AG04449 (cell line): ENCODE data around the gene ZFAND3.

Source experiments
- CTCF ChIA-PET: fragments of 350-600 bp; formaldehyde crosslinking; extraction: SDS; loops from one replicate; lab custom pipeline; 2021; ENCODE audit warnings: antibody characterized with exemption; lab: Yijun Ruan, JAX
- POLR2A ChIA-PET: fragments of 400-600, 350-600 bp; formaldehyde crosslinking; extraction: SDS; loops from one replicate; lab custom pipeline; 2020; ENCODE audit warnings: antibody characterized with exemption, inconsistent platforms; lab: Yijun Ruan, JAX
- DNase-seq: peaks from one replicate; pipeline ENCODE4 v3.0.0-alpha.2; 2010; ENCODE audit warnings: low read depth, low spot score
- H3K4me3 ChIP-seq: 2 replicates; pipeline ENCODE4 v1.5.1; 2011; ENCODE audit warnings: low read depth, mild to moderate bottlenecking, control low read depth, low read length
- TF ChIP-seq, protein P1 (sequence below): IDR thresholded peaks from one replicate; pipeline ENCODE4 v1.5.1; 2011; ENCODE audit warnings: mild to moderate bottlenecking, moderate library complexity, low read length, control low read depth, inconsistent platforms; ENCODE audit not compliant: insufficient read depth; ENCODE audit errors: missing control alignments

ZFAND3 gene

GRCh38 chr6:38085031-38085430, 265.5 kb downstream of the ZFAND3 start:
- DNase-seq = no peak
- no peak overlapping the region for H3K4me3 ChIP-seq
- TF ChIP-seq, protein P1, sequence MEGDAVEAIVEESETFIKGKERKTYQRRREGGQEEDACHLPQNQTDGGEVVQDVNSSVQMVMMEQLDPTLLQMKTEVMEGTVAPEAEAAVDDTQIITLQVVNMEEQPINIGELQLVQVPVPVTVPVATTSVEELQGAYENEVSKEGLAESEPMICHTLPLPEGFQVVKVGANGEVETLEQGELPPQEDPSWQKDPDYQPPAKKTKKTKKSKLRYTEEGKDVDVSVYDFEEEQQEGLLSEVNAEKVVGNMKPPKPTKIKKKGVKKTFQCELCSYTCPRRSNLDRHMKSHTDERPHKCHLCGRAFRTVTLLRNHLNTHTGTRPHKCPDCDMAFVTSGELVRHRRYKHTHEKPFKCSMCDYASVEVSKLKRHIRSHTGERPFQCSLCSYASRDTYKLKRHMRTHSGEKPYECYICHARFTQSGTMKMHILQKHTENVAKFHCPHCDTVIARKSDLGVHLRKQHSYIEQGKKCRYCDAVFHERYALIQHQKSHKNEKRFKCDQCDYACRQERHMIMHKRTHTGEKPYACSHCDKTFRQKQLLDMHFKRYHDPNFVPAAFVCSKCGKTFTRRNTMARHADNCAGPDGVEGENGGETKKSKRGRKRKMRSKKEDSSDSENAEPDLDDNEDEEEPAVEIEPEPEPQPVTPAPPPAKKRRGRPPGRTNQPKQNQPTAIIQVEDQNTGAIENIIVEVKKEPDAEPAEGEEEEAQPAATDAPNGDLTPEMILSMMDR = no peak
- ChIA-PET POLR2A (no interaction called here), CTCF (interaction anchor here (0.8 to 2.4 kb wide), 3 partner anchors 16 to 409 kb away, joined by 3 to 6 read pairs (median 3); no protein-coding TSS in a partner anchor)

GRCh38 chr6:38086346-38086745, 266.8 kb downstream of the ZFAND3 start:
- ChIA-PET CTCF (interaction anchor here (0.8 to 2.4 kb wide), 2 partner anchors 10 to 408 kb away, joined by 3 to 6 read pairs; no protein-coding TSS in a partner anchor), POLR2A (no interaction called here)

DNA sequence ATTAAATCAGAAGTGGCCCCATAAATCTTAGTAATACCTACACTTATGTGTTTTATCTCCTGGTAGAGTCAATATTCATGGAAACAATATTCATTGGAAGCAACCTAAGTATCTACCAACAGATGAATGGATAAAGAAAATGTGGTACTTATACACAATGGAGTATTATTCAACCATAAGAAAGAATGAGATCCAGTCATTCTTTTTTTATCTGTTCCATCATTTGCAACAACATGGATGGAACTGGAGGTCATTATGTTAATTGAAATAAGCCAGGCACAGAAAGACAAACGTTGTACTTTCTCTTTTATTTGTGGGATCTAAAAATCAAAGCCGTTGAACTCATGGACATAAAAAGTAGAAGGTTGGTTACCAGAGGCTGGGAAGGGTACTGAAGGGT, 268.5 kb downstream of the ZFAND3 start:
- no peak overlapping the region for H3K4me3 ChIP-seq
- ChIA-PET CTCF (no interaction called here), POLR2A (no interaction called here)
- TF ChIP-seq, protein P1 = no peak
- DNase-seq = no peak

More at GRCh38 chr6:38086346-38086745, 266.8 kb downstream of the ZFAND3 start:
- no peak overlapping the region for H3K4me3 ChIP-seq
- TF ChIP-seq, protein P1 = no peak
- DNase-seq = no peak

DNA sequence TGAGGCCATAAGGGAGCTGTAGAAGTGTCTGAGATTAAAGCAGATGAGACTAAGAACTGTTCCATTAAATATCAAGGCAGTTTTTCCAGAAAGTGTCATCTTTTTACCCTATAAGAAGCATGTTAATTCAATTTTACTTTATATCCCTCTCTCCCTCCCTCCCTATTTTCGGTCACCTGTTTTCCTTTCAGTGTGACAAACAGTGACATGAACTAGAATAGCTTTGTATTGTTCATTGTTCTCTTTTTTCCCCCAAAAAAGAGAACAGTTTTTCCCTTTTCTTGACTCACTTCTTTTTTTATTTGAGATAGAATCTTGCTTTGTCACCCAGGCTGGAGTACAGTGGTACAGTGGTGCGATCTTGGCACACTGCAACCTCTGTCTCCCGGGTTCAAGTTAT, 269.3 kb downstream of the ZFAND3 start:
- TF ChIP-seq, protein P1 = no peak
- no peak for DNase-seq
- H3K4me3 ChIP-seq = no peak overlapping the region
- POLR2A ChIA-PET = no interaction called here
- CTCF ChIA-PET = interaction anchor here (1.2 kb wide), 1 partner anchor 406 kb away, joined by 3 read pairs; no protein-coding TSS in a partner anchor

- TF ChIP-seq, protein P1 = no peak
- no peak overlapping the region for H3K4me3 ChIP-seq
- ChIA-PET POLR2A (no interaction called here), CTCF (no interaction called here)
- DNase-seq = no peak
Measured at GRCh38 chr6:38091613-38092012, 272.1 kb downstream of the ZFAND3 start.

GRCh38 chr6:38092465-38092864, 272.9 kb downstream of the ZFAND3 start:
- POLR2A ChIA-PET = no interaction called here
- DNase-seq = no peak
- TF ChIP-seq, protein P1 = no peak
- no peak overlapping the region for H3K4me3 ChIP-seq
- CTCF ChIA-PET = no interaction called here
